ENCODE data around the gene LCN2. TPM values are rescaled to one million over a fixed set of nuclear protein-coding genes. Genes with fewer than 3 reads are reported as not detected.

The LCN2 gene
- total RNA-seq, 1 donor from 2014 or later, result not detected

GRCh38 chr9:128149951-128150593, 819 bp downstream of the LCN2 start:
- no peak for DNase-seq (ENCODE audit: low read depth, low spot score)

DNA sequence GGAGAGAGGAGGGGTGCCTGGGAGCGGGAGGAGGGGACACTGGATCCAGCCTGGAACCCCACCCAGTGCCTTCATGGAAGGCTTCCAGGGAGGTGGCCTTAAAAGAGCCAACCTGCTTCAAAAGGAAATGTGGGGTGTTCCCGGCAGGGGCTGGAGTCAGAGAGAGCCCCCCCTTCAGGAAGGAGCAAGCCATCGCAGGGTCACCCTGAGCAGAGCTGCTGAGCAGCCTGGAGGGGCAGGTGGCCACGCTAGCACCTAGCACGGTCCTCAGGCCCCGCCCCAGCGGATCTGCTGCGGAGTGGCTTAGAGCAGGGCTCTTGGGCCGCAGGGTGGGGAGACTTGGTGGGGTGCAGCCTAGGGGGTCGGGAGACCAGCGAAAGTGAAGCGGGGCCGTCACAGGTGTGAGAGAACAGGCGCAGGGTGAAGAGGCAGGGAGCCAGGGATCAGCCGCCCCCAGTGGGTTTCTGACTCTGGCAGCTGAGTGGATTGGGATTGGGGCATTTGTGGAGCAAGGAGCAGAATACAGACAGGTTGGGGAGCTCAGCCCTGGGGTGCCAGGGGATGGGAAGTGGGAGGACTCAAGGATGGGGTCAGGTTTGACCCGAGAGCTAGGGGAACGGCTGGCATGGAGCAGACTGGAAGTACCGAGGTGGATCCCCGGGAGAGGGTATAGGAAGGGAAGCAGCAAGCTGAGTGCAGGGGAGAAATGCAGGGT, 1.5 kb downstream of the LCN2 start:
- no peak for DNase-seq (ENCODE audit: low read depth, low spot score)

DNA sequence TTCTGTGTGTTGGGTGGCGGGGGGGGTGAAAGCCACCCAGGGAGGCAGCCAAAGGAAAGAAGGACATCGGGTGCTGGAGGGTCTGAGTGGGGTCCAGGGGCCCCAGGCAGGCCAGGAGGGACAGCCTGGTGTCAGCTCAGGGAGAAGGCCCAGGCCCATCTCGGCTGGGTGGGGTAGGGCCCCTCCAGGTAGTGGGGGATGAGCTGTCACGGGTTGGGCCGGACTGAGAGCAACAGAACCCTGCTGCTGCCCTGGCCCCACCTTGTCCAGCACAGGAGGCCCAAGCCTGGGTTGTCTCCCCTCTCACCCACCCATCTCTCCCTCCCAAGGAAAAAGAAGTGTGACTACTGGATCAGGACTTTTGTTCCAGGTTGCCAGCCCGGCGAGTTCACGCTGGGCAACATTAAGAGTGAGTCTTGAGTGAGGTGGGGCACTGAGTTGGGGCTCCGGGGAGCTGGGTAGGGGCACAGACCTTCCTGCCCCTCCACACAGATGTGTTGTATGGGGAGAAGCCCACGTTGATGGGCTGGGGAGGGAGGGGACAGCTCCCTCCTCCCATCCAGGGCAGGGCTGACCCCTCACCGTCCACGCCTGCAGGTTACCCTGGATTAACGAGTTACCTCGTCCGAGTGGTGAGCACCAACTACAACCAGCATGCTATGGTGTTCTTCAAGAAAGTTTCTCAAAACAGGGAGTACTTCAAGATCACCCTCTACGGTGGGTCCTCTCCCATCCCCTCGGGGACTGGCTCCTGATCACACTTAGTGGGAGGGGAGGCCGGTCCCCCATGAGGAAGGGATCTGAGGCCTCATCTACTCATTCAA, 2.3 kb downstream of the LCN2 start:
- no peak for DNase-seq (ENCODE audit: low read depth, low spot score)

DNA sequence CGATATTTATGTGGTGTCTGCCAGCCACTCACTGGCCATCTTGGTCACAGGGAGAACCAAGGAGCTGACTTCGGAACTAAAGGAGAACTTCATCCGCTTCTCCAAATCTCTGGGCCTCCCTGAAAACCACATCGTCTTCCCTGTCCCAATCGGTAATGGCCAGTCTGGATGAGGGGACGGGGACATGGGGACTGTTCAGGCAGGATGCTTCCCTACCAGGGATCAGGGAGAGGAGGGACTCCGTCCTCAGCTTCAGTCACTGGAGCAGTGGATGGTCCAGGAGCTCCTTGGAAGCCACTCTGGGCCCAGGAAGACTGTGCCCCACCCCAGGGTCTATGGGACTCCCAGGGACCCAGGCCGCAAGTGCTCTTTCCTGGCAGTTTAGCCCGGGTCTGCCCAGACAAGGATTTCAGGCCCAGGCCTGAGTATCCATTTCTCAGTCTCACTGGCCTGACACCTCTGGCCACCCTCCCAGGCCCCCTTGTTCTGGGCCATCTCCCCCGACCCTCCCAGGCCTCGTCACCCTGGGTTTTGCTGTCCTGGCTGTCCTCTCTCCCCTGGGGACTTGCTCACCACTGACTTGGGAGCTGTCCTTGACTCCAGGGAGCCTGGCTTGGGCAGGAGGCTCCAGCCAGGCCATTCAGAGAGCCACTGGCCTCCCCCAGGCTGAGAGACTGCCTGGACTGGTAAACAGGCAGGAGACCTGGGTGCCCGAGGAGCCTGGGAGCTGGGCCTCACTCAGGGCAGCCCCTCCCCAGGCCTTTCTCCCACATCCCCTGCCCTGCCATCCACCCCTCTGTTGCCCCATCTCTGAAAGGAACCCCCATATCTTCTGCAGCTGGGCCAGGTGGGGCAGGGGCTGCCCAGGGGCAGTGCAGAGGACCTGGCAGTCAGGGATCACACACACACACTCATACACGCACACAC, 3.1 kb downstream of the LCN2 start:
- DNase-seq (ENCODE audit: low read depth, low spot score), result no peak

DNA sequence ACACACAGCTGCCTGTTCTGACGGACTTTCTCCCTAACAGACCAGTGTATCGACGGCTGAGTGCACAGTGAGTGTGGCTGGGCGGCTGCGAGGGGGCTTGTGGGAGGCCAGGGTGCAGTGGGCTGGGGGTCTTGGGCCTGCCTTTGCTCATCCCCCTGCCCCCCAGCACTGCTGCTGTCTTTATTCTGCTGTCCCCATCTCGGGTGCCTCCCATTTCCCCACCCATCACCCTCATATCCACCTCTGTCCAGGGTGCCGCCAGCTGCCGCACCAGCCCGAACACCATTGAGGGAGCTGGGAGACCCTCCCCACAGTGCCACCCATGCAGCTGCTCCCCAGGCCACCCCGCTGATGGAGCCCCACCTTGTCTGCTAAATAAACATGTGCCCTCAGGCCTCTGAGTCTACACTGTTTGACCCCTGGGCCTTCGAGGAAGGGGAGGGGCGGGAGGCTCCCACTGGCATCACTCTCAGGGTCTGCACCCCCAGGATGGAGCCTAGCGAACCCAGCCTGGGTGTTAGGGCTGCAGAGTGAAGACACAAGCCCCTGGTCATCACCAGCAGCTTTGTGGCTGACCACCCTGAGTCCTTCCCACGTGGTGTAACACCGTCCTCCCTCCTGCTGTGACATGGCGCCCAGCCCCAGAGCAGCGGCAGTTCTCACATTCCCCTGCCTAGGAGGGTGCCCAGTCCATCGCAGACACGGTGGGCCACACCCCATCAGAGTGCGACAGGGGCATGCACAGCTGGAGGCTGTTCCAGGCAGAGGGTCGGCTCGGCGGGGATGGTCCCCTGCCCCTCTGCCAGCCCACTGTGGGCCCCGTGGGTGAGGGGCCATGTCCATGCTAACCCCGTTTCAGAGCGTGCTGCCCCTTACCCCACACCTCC, 4.0 kb downstream of the LCN2 start:
- no peak for DNase-seq (ENCODE audit: low read depth, low spot score)

DNA sequence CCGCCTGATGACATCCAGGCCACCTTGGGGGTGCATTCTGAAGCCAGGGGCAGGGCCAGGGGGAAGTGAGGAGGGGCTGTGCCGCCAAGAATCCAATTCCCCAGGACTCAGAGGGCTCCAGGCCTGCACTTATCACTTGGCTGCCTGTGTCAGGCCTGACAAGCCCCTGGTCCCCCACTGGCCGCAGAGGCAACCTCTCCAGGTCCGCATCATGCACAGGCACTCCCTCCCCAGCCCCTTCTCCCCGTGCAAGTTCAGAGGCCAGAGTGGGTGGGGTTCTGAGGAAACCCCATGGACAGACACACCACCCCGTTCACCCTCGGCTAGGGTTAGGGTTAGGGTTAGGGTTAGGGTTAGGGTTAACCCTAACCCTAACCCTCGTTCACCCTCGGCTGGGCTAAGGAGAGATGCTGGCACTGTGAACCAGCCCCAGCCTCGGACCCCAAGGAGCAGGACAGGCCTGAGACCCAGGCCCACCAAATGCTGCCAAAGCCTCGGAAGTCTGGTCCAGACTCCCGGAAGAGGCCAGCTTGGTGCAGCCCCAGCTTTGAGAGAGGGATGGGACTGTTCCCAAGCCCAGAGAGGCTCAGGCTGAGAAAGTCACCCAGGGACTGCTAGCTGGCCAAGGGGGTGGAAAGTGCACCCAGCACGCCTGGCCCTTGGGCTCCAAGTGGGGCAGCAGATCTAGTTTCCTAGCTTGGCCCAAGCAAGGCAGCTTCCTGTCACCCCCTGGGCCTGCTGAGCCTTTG, 4.9 kb downstream of the LCN2 start:
- no peak for DNase-seq (ENCODE audit: low read depth, low spot score)

DNA sequence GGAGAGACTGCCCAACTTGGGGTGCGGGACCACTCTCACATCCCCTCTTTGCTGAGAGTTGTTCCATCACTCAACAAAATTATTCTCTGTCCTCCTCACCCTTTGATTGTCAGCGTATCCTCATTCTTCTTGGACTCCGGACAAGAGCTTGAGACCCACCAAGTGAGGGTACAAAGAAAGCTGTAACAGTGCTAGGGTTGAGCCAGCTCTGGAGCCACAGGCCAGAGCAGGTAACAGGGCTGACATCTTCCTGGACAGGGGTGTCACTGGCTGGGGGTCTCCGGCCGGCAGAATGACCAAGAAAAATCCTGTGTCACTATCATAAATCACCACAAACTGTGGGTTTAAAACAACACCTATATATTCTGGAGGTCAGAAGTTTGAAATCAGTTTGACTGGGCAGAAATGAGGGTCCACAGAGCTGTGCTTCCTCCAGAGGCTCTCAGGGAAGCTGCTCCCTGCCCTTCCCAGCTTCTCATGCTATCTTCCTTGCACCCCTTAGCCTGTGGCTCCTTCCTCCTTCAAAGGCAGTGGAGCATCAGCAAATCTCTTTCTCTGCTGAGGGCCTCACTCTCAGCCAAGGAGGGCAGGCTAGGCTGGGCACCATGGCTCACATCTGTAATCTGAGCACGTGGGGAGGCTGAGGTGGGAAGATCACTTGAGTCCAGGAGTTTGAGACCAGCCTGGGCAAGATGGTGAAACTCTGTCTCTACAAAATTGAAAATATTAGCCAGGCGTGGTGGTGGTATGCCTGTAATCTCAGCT, 6.7 kb downstream of the LCN2 start:
- DNase-seq (ENCODE audit: low read depth, low spot score), result no peak

GRCh38 chr9:128159522-128159783, 10.2 kb downstream of the LCN2 start:
- DNase-seq (ENCODE audit: low read depth, low spot score), result no peak

DNA sequence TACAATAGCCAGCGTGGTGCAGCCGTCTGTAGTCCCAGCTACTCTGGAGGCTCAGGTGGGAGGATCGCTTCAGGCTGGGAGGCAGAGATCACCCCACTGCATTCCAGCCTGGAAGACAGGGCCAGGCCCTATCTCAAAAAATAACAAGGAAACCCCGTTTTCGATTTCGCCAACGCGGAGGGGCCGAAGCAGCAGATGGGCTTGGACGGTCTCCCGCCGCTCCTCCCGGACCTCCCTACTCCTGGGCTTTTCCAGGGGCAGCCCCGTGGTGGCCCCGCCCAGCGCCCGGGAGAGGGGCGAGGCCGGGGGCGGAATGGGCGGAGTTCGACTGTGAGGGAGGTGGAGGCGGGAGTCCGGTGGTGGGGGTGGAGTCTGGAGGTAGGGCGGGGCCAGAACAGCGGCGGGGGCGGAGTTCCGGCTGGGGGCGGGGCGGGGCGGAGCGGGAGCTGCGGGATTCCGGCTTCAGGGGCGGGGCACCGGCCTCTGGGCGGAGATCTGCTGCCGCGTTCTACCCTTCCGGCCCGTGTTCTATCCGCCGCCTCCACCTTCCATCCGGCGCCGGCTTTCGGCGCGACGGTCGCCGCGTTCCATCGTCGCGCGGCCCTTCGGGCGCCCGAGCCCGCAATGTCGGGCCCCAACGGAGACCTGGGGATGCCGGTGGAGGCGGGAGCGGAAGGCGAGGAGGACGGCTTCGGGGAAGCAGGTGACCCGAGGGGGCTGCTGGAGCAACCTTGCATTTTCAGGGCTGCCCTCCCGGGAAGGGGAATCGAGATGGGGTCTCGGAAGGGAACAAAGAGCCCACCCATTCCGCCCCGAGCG, 10.7 kb downstream of the LCN2 start, which contains the start of gene BBLN:
TSS of gene BBLN (plus strand) at position 482 of the 819 bp plus-strand sequence. CDS start at position 625, 143 bp downstream.
- peak; percentile 60 for DNase-seq (ENCODE audit: low read depth, low spot score)

DNA sequence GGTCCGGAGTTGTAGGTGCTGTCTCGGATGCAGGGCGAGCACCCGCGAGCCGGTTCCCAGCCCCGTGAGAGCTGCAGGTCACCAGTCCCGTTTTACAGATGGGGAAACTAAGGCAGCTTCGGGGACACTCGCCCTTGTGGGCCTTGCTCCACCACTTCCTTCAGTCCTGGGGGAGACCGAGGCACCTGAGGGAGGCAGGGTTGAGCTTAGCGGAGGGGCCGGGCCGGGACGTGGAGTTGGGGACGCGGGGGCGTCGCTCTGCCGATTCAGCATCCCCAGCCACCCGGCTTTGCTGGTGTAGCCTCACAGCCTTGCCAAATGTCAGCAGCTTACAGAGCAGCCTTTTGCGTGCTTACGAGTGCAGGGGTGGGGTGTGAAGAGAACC, 11.3 kb downstream of the LCN2 start:
- no peak for DNase-seq (ENCODE audit: low read depth, low spot score)

- DNase-seq (ENCODE audit: low read depth, low spot score), result no peak
These were observed 12.1 kb downstream of the LCN2 start for GRCh38 chr9:128161215-128161902.

DNA sequence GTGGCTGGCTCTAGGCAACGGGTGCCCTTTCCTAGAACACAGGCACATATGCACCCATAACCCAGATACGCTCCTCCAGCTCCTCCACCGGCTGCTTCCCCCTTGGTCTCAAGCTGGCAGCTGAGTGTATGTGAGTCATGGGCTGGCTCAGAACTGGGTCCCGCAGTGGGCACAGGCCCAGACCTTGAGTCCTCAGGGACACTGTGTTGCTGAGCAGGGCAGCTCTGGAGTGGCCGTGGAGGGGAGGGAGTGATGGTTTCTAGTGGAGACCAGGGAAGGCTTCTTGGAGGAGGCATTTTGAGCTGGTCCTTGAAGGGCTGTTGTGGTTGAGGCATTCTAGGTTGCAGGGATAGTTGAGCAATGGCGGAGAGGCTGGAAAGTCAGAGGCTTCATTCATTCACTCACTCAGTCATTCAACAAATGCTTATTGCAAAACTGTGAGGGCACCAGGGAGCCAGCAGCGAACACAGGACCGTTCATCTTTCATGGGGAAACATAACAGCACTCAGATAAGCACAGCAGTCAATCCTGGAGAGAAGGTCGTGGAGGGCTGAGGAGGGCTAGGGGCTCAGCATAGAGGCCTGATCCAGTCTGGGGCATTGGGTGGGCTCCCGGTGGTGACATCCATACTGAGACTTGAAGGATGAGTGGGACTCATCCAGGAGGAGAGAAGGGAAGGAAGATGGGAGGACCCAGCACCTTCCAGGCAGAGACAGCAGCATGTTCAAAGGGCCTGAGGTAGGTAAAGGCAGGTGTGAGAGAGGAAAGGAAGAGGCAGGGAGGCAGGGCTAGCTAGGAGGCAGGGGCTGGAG, 13.2 kb downstream of the LCN2 start:
- DNase-seq (ENCODE audit: low read depth, low spot score), result no peak

GRCh38 chr9:128163027-128163515, 13.8 kb downstream of the LCN2 start:
- DNase-seq (ENCODE audit: low read depth, low spot score), result no peak

GRCh38 chr9:128163523-128164306, 14.5 kb downstream of the LCN2 start:
- no peak for DNase-seq (ENCODE audit: low read depth, low spot score)

DNA sequence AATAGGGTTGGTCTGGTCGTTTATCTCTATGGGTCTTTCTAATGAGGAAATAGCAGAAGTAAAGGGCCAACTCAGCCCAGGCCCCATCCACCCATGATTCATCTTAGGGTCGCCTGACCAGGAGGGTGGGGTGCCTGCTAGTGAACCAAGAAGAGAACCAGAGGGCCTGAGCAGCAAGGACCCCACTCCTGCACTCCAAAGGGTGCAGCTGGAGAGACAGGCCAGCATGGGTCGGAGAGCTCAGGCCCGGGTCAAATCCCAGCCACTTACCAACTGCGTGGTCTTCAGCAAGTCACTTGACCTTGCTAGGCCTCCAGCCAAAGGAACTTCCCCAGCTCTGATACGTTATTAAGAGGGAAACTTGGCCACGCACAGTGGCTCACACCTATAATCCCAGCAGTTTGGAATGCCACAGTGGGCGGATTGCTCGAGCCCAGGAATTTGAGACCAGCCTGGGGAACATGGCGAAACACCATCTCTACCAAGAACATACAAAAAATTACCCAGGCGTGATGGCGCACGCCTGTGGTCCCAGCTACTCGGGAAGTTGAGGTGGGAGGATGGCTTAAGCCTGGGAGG, 15.1 kb downstream of the LCN2 start:
- no peak for DNase-seq (ENCODE audit: low read depth, low spot score)
